GM12878 (cell line): ENCODE measurements around the gene PIGS. TPM values are rescaled to one million over a fixed set of nuclear protein-coding genes. Genes with fewer than 3 reads are reported as not detected.

Experiments used
- BACH1 ChIP-seq: fragments of 450-650 bp; IDR thresholded peaks from 2 replicates; pipeline ENCODE4 v1.6.1; 2017; ENCODE audit warnings: mild to moderate bottlenecking, borderline replicate concordance
- CHD4 ChIP-seq: fragments of 200-600 bp; sonication (generic); IDR thresholded peaks from 2 replicates; pipeline ENCODE4 v1.6.1; 2016; ENCODE audit warnings: mild to moderate bottlenecking
- CREB1 ChIP-seq: IDR thresholded peaks from 2 replicates; pipeline ENCODE4 v1.6.1; 2012; ENCODE audit warnings: low read depth, mild to moderate bottlenecking, inconsistent platforms
- ETV6 ChIP-seq, 2 experiments: fragments of 450-650 bp in 1 of 2; IDR thresholded peaks in 1 of 2; conservative IDR thresholded peaks in 1 of 2; 2 replicates each; pipeline ENCODE4 v1.6.1; 2014; ENCODE audit warnings: antibody characterized with exemption in 1 of 2, borderline replicate concordance in 1 of 2, low read depth in 1 of 2, mild to moderate bottlenecking in 1 of 2, moderate library complexity in 1 of 2
- IRF4 ChIP-seq: IDR thresholded peaks from 2 replicates; pipeline ENCODE4 v1.6.1; 2011; ENCODE audit warnings: low read depth, low read length
- MTA2 ChIP-seq: fragments of 450-650 bp; IDR thresholded peaks from 2 replicates; pipeline ENCODE4 v1.6.1; 2016; ENCODE audit warnings: low read depth, mild to moderate bottlenecking, moderate library complexity
- MYC ChIP-seq: IDR thresholded peaks from 2 replicates; pipeline ENCODE4 v1.6.1; 2011; ENCODE audit warnings: mild to moderate bottlenecking, low read length, moderate library complexity, inconsistent platforms; ENCODE audit not compliant: insufficient read depth, insufficient replicate concordance, insufficient read length, severe bottlenecking
- NBN ChIP-seq: fragments of 450-650 bp; IDR thresholded peaks from 2 replicates; pipeline ENCODE4 v1.6.1; 2016
- NR2C1 ChIP-seq: fragments of 450-650 bp; IDR thresholded peaks from 2 replicates; pipeline ENCODE4 v1.6.1; 2017; ENCODE audit warnings: antibody characterized with exemption, mild to moderate bottlenecking, moderate library complexity
- RELA ChIP-seq: fragments of 450-650 bp; IDR thresholded peaks from 2 replicates; pipeline ENCODE4 v1.8.0; 2014; ENCODE audit warnings: borderline replicate concordance; ENCODE audit not compliant: partially characterized antibody
- SMC3 ChIP-seq: IDR thresholded peaks from 2 replicates; pipeline ENCODE4 v1.6.1; 2011; ENCODE audit warnings: low read length, improper control_type of control experiment, borderline replicate concordance
- SUPT20H ChIP-seq: IDR thresholded peaks from 2 replicates; pipeline ENCODE4 v1.6.1; 2011; ENCODE audit warnings: low read depth, mild to moderate bottlenecking, low read length, moderate library complexity, borderline replicate concordance; ENCODE audit not compliant: control insufficient read depth
- TBL1XR1 ChIP-seq: IDR thresholded peaks from 2 replicates; pipeline ENCODE4 v1.6.1; 2012; ENCODE audit warnings: low read depth, low read length, improper control_type of control experiment
- polyA plus RNA-seq, 11 experiments: library from polyadenylated mRNA; depleted of rRNA in 4 of 11; unstranded in 6 of 11; stranded (reverse) in 5 of 11; fragments of >200 nt; fragmentation: Nextera tagmentation in 4 of 11; fragmentation: Illumina TruSeq in 1 of 11; extraction: Ambion mirVana in 4 of 11; extraction: Trizol in 1 of 11; gene quantifications; 1 replicate in 1 of 11; 2 replicates in 10 of 11; pipeline versions ENCODE4 v1.2.1 to v1.2.3, GENCODE V29; 2011 to 2016; ENCODE audit warnings: inconsistent platforms in 2 of 11, missing spikeins in 2 of 11, low read depth in 1 of 11
- total RNA-seq, 4 experiments: library from RNA; depleted of rRNA in 3 of 4; stranded (reverse); fragments of >200 nt in 3 of 4; fragmentation: Illumina TruSeq in 1 of 4; extraction: Trizol in 1 of 4; gene quantifications; 2 replicates each; pipeline versions ENCODE4 v1.2.1 to v1.2.3, GENCODE V29; 2013 to 2021
- TF ChIP-seq, protein P1 (sequence below), 3 experiments: IDR thresholded peaks in 2 of 3; conservative IDR thresholded peaks in 1 of 3; 2 replicates each; pipeline ENCODE4 v1.5.1; 2011; ENCODE audit warnings: low read depth in 3 of 3, low read length in 3 of 3, mild to moderate bottlenecking in 3 of 3, control low read depth in 2 of 3, moderate library complexity in 2 of 3, inconsistent platforms in 1 of 3, mixed read lengths in 1 of 3; ENCODE audit not compliant: control insufficient read depth in 2 of 3, insufficient read depth in 1 of 3; ENCODE audit errors: extremely low read depth in 1 of 3
- TF ChIP-seq, protein P2 (sequence below): fragments of 150-350 bp; IDR thresholded peaks from 2 replicates; pipeline ENCODE4 v1.6.1; 2016; ENCODE audit warnings: low read depth, low read length
- TF ChIP-seq, protein P3 (sequence below): IDR thresholded peaks from 2 replicates; pipeline ENCODE4 v1.6.1; 2012; ENCODE audit warnings: improper control_type of control experiment, low read depth, low read length; ENCODE audit not compliant: insufficient replicate concordance
- TF ChIP-seq, protein P4 (sequence below): fragments of 450-650 bp; IDR thresholded peaks from 2 replicates; pipeline ENCODE4 v1.6.1; 2018; ENCODE audit warnings: mild to moderate bottlenecking, low read depth, moderate library complexity; ENCODE audit not compliant: partially characterized antibody

Gene PIGS
- total and polyA plus RNA-seq, 10 of the 15 experiments (the other 5 are each of a cell fraction or from before 2014, with no cell fraction given) = 27.5 to 73.7 (median 50.7) TPM

DNA sequence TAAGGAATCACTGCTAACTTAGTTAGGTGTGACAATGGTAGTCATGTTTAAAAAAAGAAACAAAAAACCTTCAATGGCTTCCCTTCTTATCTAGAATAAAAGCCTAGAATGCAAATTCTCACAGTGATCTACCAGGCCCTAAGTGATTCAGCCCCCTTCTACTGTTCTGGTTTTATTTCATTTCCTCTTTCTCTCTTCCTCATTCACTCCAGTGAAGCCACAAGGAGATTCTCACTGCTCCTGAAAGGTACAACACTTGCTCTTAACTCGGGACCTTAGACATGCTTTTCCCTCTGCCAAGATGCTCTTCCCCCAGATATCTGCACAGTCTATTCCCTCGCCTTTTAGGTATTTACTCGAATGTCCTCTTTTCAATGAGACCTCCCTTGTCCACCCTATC, 3.7 kb downstream of the PIGS start (continued):
- TF ChIP-seq TBL1XR1 = no peak
- TF ChIP-seq CREB1 = no peak
- no peak for TF ChIP-seq CHD4
- TF ChIP-seq, protein P1, sequence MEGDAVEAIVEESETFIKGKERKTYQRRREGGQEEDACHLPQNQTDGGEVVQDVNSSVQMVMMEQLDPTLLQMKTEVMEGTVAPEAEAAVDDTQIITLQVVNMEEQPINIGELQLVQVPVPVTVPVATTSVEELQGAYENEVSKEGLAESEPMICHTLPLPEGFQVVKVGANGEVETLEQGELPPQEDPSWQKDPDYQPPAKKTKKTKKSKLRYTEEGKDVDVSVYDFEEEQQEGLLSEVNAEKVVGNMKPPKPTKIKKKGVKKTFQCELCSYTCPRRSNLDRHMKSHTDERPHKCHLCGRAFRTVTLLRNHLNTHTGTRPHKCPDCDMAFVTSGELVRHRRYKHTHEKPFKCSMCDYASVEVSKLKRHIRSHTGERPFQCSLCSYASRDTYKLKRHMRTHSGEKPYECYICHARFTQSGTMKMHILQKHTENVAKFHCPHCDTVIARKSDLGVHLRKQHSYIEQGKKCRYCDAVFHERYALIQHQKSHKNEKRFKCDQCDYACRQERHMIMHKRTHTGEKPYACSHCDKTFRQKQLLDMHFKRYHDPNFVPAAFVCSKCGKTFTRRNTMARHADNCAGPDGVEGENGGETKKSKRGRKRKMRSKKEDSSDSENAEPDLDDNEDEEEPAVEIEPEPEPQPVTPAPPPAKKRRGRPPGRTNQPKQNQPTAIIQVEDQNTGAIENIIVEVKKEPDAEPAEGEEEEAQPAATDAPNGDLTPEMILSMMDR (IDR thresholded peaks at IDR 0.05 in 2 of 3, conservative IDR thresholded peaks at IDR 0.05 in 1 of 3; ENCODE audit: control insufficient read depth in 2 of 3, extremely low read depth in 1 of 3, insufficient read depth in 1 of 3, low read depth in 3 of 3, low read length in 3 of 3) = no peak
- TF ChIP-seq, protein P2, sequence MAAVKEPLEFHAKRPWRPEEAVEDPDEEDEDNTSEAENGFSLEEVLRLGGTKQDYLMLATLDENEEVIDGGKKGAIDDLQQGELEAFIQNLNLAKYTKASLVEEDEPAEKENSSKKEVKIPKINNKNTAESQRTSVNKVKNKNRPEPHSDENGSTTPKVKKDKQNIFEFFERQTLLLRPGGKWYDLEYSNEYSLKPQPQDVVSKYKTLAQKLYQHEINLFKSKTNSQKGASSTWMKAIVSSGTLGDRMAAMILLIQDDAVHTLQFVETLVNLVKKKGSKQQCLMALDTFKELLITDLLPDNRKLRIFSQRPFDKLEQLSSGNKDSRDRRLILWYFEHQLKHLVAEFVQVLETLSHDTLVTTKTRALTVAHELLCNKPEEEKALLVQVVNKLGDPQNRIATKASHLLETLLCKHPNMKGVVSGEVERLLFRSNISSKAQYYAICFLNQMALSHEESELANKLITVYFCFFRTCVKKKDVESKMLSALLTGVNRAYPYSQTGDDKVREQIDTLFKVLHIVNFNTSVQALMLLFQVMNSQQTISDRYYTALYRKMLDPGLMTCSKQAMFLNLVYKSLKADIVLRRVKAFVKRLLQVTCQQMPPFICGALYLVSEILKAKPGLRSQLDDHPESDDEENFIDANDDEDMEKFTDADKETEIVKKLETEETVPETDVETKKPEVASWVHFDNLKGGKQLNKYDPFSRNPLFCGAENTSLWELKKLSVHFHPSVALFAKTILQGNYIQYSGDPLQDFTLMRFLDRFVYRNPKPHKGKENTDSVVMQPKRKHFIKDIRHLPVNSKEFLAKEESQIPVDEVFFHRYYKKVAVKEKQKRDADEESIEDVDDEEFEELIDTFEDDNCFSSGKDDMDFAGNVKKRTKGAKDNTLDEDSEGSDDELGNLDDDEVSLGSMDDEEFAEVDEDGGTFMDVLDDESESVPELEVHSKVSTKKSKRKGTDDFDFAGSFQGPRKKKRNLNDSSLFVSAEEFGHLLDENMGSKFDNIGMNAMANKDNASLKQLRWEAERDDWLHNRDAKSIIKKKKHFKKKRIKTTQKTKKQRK = no peak
- TF ChIP-seq IRF4 = peak; percentile 59; the same call in 1 of the 2 replicates
- peak in 1 of 2 experiments; percentile 30; a peak in 1 of 4 replicates for TF ChIP-seq ETV6 (conservative IDR thresholded peaks at IDR 0.05 in 1 of 2, IDR thresholded peaks at IDR 0.05 in 1 of 2; ENCODE audit: borderline replicate concordance in 1 of 2, low read depth in 1 of 2)
- no peak for TF ChIP-seq NR2C1
- TF ChIP-seq SUPT20H = no peak
- TF ChIP-seq NBN = 0 out of 2 replicates have a peak, but pooled peaks have one; percentile 69
- TF ChIP-seq MTA2 = 0 out of 2 replicates have a peak, but pooled peaks have one; percentile 23
- TF ChIP-seq BACH1 = no peak
- TF ChIP-seq RELA = no peak
- TF ChIP-seq MYC = no peak
- no peak for TF ChIP-seq SMC3
- TF ChIP-seq, protein P3, sequence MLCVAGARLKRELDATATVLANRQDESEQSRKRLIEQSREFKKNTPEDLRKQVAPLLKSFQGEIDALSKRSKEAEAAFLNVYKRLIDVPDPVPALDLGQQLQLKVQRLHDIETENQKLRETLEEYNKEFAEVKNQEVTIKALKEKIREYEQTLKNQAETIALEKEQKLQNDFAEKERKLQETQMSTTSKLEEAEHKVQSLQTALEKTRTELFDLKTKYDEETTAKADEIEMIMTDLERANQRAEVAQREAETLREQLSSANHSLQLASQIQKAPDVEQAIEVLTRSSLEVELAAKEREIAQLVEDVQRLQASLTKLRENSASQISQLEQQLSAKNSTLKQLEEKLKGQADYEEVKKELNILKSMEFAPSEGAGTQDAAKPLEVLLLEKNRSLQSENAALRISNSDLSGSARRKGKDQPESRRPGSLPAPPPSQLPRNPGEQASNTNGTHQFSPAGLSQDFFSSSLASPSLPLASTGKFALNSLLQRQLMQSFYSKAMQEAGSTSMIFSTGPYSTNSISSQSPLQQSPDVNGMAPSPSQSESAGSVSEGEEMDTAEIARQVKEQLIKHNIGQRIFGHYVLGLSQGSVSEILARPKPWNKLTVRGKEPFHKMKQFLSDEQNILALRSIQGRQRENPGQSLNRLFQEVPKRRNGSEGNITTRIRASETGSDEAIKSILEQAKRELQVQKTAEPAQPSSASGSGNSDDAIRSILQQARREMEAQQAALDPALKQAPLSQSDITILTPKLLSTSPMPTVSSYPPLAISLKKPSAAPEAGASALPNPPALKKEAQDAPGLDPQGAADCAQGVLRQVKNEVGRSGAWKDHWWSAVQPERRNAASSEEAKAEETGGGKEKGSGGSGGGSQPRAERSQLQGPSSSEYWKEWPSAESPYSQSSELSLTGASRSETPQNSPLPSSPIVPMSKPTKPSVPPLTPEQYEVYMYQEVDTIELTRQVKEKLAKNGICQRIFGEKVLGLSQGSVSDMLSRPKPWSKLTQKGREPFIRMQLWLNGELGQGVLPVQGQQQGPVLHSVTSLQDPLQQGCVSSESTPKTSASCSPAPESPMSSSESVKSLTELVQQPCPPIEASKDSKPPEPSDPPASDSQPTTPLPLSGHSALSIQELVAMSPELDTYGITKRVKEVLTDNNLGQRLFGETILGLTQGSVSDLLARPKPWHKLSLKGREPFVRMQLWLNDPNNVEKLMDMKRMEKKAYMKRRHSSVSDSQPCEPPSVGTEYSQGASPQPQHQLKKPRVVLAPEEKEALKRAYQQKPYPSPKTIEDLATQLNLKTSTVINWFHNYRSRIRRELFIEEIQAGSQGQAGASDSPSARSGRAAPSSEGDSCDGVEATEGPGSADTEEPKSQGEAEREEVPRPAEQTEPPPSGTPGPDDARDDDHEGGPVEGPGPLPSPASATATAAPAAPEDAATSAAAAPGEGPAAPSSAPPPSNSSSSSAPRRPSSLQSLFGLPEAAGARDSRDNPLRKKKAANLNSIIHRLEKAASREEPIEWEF = no peak
- TF ChIP-seq, protein P4, sequence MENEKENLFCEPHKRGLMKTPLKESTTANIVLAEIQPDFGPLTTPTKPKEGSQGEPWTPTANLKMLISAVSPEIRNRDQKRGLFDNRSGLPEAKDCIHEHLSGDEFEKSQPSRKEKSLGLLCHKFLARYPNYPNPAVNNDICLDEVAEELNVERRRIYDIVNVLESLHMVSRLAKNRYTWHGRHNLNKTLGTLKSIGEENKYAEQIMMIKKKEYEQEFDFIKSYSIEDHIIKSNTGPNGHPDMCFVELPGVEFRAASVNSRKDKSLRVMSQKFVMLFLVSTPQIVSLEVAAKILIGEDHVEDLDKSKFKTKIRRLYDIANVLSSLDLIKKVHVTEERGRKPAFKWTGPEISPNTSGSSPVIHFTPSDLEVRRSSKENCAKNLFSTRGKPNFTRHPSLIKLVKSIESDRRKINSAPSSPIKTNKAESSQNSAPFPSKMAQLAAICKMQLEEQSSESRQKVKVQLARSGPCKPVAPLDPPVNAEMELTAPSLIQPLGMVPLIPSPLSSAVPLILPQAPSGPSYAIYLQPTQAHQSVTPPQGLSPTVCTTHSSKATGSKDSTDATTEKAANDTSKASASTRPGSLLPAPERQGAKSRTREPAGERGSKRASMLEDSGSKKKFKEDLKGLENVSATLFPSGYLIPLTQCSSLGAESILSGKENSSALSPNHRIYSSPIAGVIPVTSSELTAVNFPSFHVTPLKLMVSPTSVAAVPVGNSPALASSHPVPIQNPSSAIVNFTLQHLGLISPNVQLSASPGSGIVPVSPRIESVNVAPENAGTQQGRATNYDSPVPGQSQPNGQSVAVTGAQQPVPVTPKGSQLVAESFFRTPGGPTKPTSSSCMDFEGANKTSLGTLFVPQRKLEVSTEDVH = no peak
